ENCODE measurements around the gene MT3.
"Not testable (repeated sequence)": the region's sequence is repeated elsewhere in the genome, so short reads cannot be mapped to it uniquely, and the experiment has no call there.

MT3 gene

GRCh38 chr16:56559109-56559508, 30.2 kb upstream of the MT3 start:
- no peak overlapping the region for H3K4me3 ChIP-seq (ENCODE audit: low read length)
- no peak overlapping the region for H3K9ac ChIP-seq (ENCODE audit: low read depth, low read length)

GRCh38 chr16:56560447-56560846, 28.9 kb upstream of the MT3 start:
- Histone ChIP-seq H3K4me3 (ENCODE audit: low read length) (no peak overlapping the region), H3K27me3 (ENCODE audit: insufficient read depth, low read length) (0 out of 2 replicates have a peak, but pooled peaks cover 5% of the 10 kb centered on the region), H3K9ac (ENCODE audit: low read depth, low read length) (no peak overlapping the region), H3K9me3 (ENCODE audit: insufficient read depth, low read depth, low read length) (no peaks in the 10 kb centered on the region), H3K36me3 (ENCODE audit: insufficient read depth, low read depth, low read length) (no peaks in the 10 kb centered on the region), H3K4me1 (ENCODE audit: insufficient read depth, low read length) (no peaks in the 10 kb centered on the region), H3K27ac (ENCODE audit: low read length) (no peak overlapping the region)

More at GRCh38 chr16:56559109-56559508, 30.2 kb upstream of the MT3 start:
- Histone ChIP-seq H3K9me3 (ENCODE audit: insufficient read depth, low read depth, low read length) (no peaks in the 10 kb centered on the region), H3K27ac (ENCODE audit: low read length) (no peak overlapping the region), H3K27me3 (ENCODE audit: insufficient read depth, low read length) (peaks cover 18% of the 10 kb centered on the region; the same call in 1 of the 2 replicates), H3K4me1 (ENCODE audit: insufficient read depth, low read length) (no peaks in the 10 kb centered on the region), H3K36me3 (ENCODE audit: insufficient read depth, low read depth, low read length) (no peaks in the 10 kb centered on the region)

- no peak overlapping the region for H3K4me3 ChIP-seq (ENCODE audit: low read length)
- 0 out of 2 replicates have a peak, but pooled peaks cover 4% of the 10 kb centered on the region for H3K27me3 ChIP-seq (ENCODE audit: insufficient read depth, low read length)
- no peak overlapping the region for H3K27ac ChIP-seq (ENCODE audit: low read length)
- H3K9me3 ChIP-seq (ENCODE audit: insufficient read depth, low read depth, low read length), result no peaks in the 10 kb centered on the region
- H3K4me1 ChIP-seq (ENCODE audit: insufficient read depth, low read length), result no peaks in the 10 kb centered on the region
- H3K36me3 ChIP-seq (ENCODE audit: insufficient read depth, low read depth, low read length), result no peaks in the 10 kb centered on the region
- H3K9ac ChIP-seq (ENCODE audit: low read depth, low read length), result no peak overlapping the region
Observed at GRCh38 chr16:56561126-56561525, 28.2 kb upstream of the MT3 start.

- Histone ChIP-seq H3K4me3 (ENCODE audit: low read length) (no peak within 1 kb of the TSS), H3K9me3 (ENCODE audit: insufficient read depth, low read depth, low read length) (no peaks in the 10 kb centered on the region), H3K27me3 (ENCODE audit: insufficient read depth, low read length) (peaks cover 23% of the 10 kb centered on the region), H3K4me1 (ENCODE audit: insufficient read depth, low read length) (no peaks in the 10 kb centered on the region), H3K9ac (ENCODE audit: low read depth, low read length) (no peak within 1 kb of the TSS), H3K27ac (ENCODE audit: low read length) (no peak within 1 kb of the TSS), H3K36me3 (ENCODE audit: insufficient read depth, low read depth, low read length) (no peaks in the 10 kb centered on the region)
Observed at GRCh38 chr16:56564793-56565477, 24.4 kb upstream of the MT3 start, which contains the start of gene MT4. TSS of gene MT4 (plus strand) at chr16:56565073. CDS start at chr16:56565129, 56 bp downstream.

- no peak overlapping the region for H3K4me3 ChIP-seq (ENCODE audit: low read length)
- H3K27ac ChIP-seq (ENCODE audit: low read length), result no peak overlapping the region
- no peaks in the 10 kb centered on the region for H3K4me1 ChIP-seq (ENCODE audit: insufficient read depth, low read length)
- no peaks in the 10 kb centered on the region for H3K36me3 ChIP-seq (ENCODE audit: insufficient read depth, low read depth, low read length)
- H3K9me3 ChIP-seq (ENCODE audit: insufficient read depth, low read depth, low read length), result no peaks in the 10 kb centered on the region
- peaks cover 23% of the 10 kb centered on the region for H3K27me3 ChIP-seq (ENCODE audit: insufficient read depth, low read length)
- no peak overlapping the region for H3K9ac ChIP-seq (ENCODE audit: low read depth, low read length)
Observed at GRCh38 chr16:56569971-56570370, 19.4 kb upstream of the MT3 start.

- Histone ChIP-seq H3K9me3 (ENCODE audit: insufficient read depth, low read depth, low read length) (no peaks in the 10 kb centered on the region), H3K4me3 (ENCODE audit: low read length) (no peak overlapping the region), H3K4me1 (ENCODE audit: insufficient read depth, low read length) (no peaks in the 10 kb centered on the region), H3K27me3 (ENCODE audit: insufficient read depth, low read length) (peaks cover 23% of the 10 kb centered on the region), H3K9ac (ENCODE audit: low read depth, low read length) (no peak overlapping the region), H3K27ac (ENCODE audit: low read length) (no peak overlapping the region), H3K36me3 (ENCODE audit: insufficient read depth, low read depth, low read length) (no peaks in the 10 kb centered on the region)
Observed at GRCh38 chr16:56571525-56571924, 17.8 kb upstream of the MT3 start.

- no peak overlapping the region for H3K27ac ChIP-seq (ENCODE audit: low read length)
- no peak overlapping the region for H3K9ac ChIP-seq (ENCODE audit: low read depth, low read length)
- no peak overlapping the region for H3K4me3 ChIP-seq (ENCODE audit: low read length)
- H3K9me3 ChIP-seq (ENCODE audit: insufficient read depth, low read depth, low read length), result no peaks in the 10 kb centered on the region; the same call in 1 of the 2 replicates
- H3K36me3 ChIP-seq (ENCODE audit: insufficient read depth, low read depth, low read length), result no peaks in the 10 kb centered on the region
- H3K27me3 ChIP-seq (ENCODE audit: insufficient read depth, low read length), result no peaks in the 10 kb centered on the region; the same call in 1 of the 2 replicates
- H3K4me1 ChIP-seq (ENCODE audit: insufficient read depth, low read length), result no peaks in the 10 kb centered on the region
Observed at GRCh38 chr16:56574625-56575024, 14.7 kb upstream of the MT3 start.

- Histone ChIP-seq H3K36me3 (ENCODE audit: insufficient read depth, low read depth, low read length) (no peaks in the 10 kb centered on the region), H3K4me3 (ENCODE audit: low read length) (no peak overlapping the region), H3K9me3 (ENCODE audit: insufficient read depth, low read depth, low read length) (no peaks in the 10 kb centered on the region; the same call in 1 of the 2 replicates), H3K27ac (ENCODE audit: low read length) (no peak overlapping the region), H3K9ac (ENCODE audit: low read depth, low read length) (no peak overlapping the region), H3K4me1 (ENCODE audit: insufficient read depth, low read length) (no peaks in the 10 kb centered on the region), H3K27me3 (ENCODE audit: insufficient read depth, low read length) (no peaks in the 10 kb centered on the region; the same call in 1 of the 2 replicates)
Observed at GRCh38 chr16:56576585-56577299, 12.6 kb upstream of the MT3 start.

GRCh38 chr16:56577300-56577625, 12.1 kb upstream of the MT3 start:
- H3K36me3 ChIP-seq (ENCODE audit: insufficient read depth, low read depth, low read length), result no peaks in the 10 kb centered on the region
- H3K4me3 ChIP-seq (ENCODE audit: low read length), result no peak overlapping the region
- no peaks in the 10 kb centered on the region; the same call in 1 of the 2 replicates for H3K27me3 ChIP-seq (ENCODE audit: insufficient read depth, low read length)
- no peak overlapping the region for H3K27ac ChIP-seq (ENCODE audit: low read length)
- no peaks in the 10 kb centered on the region; the same call in 1 of the 2 replicates for H3K9me3 ChIP-seq (ENCODE audit: insufficient read depth, low read depth, low read length)
- no peak overlapping the region for H3K9ac ChIP-seq (ENCODE audit: low read depth, low read length)
- H3K4me1 ChIP-seq (ENCODE audit: insufficient read depth, low read length), result no peaks in the 10 kb centered on the region

GRCh38 chr16:56580391-56581048, 8.8 kb upstream of the MT3 start:
- Histone ChIP-seq H3K27ac (ENCODE audit: low read length) (no peak overlapping the region), H3K4me1 (ENCODE audit: insufficient read depth, low read length) (no peaks in the 10 kb centered on the region), H3K9ac (ENCODE audit: low read depth, low read length) (no peak overlapping the region), H3K4me3 (ENCODE audit: low read length) (no peak overlapping the region), H3K36me3 (ENCODE audit: insufficient read depth, low read depth, low read length) (no peaks in the 10 kb centered on the region), H3K27me3 (ENCODE audit: insufficient read depth, low read length) (peaks cover 3% of the 10 kb centered on the region), H3K9me3 (ENCODE audit: insufficient read depth, low read depth, low read length) (no peaks in the 10 kb centered on the region; the same call in 1 of the 2 replicates)

- not testable (repeated sequence) for H3K9me3 ChIP-seq (ENCODE audit: insufficient read depth, low read depth, low read length)
Observed at GRCh38 chr16:56582911-56583310, 6.4 kb upstream of the MT3 start.

More at GRCh38 chr16:56582911-56583310, 6.4 kb upstream of the MT3 start:
- H3K27me3 ChIP-seq (ENCODE audit: insufficient read depth, low read length), result peaks cover 27% of the 10 kb centered on the region
- H3K36me3 ChIP-seq (ENCODE audit: insufficient read depth, low read depth, low read length); H3K4me1 ChIP-seq (ENCODE audit: insufficient read depth, low read length); H3K27ac ChIP-seq (ENCODE audit: low read length); H3K9ac ChIP-seq (ENCODE audit: low read depth, low read length); H3K4me3 ChIP-seq (ENCODE audit: low read length): not testable (repeated sequence)

Measured in iPS-20b (cell line).